SKM-1 (cell line): ENCODE results near the gene NIPAL4.
"Not testable (repeated sequence)": the region's sequence is repeated elsewhere in the genome, so short reads cannot be mapped to it uniquely, and the experiment has no call there.

Experiments used
- DNase-seq: peaks from one replicate; lab custom pipeline; 2025; ENCODE audit not compliant: unreplicated experiment; lab: John Stamatoyannopoulos, UW

The NIPAL4 gene

GRCh38 chr5:157459715-157460599 lies at the start of gene NIPAL4:
NIPAL4 (plus strand) TSS chr5:157460213; CDS start chr5:157460321, 108 bp downstream.
- DNase-seq, result no peak

- no peak for DNase-seq
Measured at GRCh38 chr5:157415838-157416237, 44.2 kb upstream of the NIPAL4 start.

- DNase-seq, result not testable (repeated sequence)
Measured at GRCh38 chr5:157419521-157419920, 40.5 kb upstream of the NIPAL4 start.

DNA sequence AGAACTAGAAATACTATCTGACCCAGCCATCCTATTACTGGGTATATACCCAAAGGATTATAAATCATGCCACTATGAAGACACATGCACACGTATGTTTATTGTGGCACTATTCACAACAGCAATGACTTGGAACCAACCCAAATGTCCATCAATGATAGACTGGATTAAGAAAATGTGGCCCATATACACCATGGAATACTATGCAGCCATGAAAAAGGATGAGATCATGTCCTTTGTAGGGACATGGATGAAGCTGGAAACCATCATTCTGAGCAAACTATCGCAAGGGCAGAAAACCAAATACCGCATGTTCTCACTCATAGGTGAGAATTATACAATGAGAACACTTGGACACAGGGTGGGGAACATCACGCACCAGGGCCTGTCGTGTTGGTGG lies 30.1 kb upstream of the NIPAL4 start:
- DNase-seq, result not testable (repeated sequence)

- peak; percentile 73 for DNase-seq
Measured at GRCh38 chr5:157431544-157432200, 28.3 kb upstream of the NIPAL4 start.

GRCh38 chr5:157434096-157434495 lies 25.9 kb upstream of the NIPAL4 start:
- no peak for DNase-seq

DNA sequence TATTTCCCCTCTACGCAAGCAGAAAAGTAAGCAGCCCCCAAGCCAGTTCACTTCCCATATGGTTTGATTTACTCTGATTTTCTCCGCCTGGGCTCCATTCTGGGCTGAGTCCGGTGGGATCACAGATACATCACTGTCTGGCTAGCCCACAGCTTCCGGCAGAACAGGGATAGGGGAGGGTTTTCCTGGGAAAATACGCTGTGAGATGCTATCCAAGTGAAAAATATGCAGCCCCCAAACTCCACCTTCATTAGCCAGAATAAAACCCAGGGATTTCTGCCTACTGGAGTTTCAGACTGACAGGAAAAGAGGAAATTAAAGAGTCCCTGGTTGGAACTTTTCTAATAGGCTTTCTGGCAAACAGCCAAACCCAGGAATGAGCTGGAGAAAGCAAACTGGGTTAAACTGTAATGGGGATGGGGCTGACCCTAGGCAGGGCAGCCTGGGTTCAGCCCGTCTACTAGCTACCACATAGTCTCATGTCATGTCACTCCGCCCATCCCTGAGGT lies 16.9 kb upstream of the NIPAL4 start:
- DNase-seq, result no peak

- no peak for DNase-seq
Measured at GRCh38 chr5:157444224-157444623, 15.8 kb upstream of the NIPAL4 start.

- no peak for DNase-seq
Measured at GRCh38 chr5:157445745-157446411, 14.1 kb upstream of the NIPAL4 start.

DNA sequence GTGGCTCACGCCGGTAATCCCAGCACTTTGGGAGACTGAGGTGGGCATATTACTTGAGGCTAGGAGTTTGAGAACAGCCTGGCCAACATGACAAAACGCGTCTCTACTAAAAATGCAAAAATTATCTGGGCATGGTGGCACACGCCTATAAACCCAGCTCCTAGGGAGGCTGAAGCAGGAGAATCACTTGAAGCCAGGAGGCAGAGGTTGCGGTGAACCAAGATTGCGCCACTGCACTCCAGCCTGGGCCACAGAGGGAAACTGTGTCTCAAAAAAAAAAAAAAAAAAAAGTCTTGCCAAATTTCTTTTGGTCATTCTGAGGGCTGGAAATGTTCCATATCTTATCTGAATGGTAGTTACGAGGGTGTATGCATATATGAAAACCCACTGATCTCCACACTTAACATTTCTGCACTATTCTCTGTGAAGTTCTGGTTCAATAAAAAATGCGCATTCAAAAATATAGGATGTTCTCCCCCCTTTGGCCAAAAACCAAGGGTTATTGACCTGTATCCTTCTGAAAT lies 13.5 kb upstream of the NIPAL4 start:
- no peak for DNase-seq

- no peak for DNase-seq
Measured at GRCh38 chr5:157447201-157447637, 12.8 kb upstream of the NIPAL4 start.

GRCh38 chr5:157449011-157449723 lies 10.8 kb upstream of the NIPAL4 start:
- no peak for DNase-seq

DNA sequence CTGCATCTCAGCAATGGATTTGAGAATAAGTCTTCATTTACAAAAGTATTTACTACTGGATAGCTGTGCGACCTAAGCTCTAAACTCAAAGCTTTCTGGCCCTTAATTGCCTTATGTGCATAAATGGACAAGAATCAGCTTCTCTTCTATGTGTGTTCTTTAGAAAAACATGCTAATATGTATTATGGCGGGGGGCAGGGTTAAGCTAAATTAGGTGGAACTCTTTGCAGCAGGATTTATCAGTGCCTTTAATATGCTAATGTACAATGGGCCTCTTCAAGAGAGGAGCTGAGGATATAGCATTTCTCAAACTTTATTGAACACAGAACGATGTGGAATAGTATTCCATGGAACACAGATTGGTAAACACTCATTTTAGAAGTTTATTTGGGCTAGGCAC lies 10.0 kb upstream of the NIPAL4 start:
- DNase-seq, result no peak

DNA sequence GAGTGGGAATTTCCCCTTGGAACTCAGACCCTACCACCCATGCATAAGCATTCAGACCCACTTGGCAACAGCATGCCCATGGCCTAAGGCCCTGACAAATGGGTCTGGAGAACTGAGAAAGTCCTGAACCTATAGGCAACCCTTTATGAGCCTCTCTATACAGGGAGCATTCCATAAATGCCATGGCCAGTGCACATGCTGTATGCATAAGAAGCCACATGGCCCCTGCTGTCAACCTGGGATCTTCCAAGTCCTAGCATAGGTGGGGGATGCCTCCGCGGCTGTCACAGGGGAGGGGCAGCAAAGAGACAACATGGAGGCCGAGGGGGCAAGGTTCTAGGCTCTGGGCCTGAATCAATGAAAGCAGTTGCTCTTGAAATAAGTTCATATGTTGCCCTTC lies 8.2 kb upstream of the NIPAL4 start:
- DNase-seq, result no peak

DNA sequence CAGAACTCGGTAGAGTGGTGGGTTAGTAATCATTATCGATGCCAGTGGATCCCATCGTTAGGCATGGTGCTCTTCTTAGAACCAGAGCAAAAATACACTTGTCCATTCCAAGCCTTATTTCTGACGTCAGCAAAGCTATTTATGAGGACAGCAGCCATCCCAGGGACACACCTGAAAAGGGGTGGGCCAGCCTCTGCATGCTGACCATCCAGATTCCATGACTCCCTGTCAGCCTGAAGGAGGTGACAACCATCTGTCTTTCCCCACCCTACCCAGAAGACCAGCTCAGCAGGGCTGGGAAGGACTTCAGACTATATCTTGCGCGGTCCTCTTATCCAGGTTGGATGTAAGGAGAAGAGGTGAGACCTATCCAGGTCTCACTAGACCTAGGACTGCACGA lies 5.7 kb upstream of the NIPAL4 start:
- DNase-seq, result no peak

DNA sequence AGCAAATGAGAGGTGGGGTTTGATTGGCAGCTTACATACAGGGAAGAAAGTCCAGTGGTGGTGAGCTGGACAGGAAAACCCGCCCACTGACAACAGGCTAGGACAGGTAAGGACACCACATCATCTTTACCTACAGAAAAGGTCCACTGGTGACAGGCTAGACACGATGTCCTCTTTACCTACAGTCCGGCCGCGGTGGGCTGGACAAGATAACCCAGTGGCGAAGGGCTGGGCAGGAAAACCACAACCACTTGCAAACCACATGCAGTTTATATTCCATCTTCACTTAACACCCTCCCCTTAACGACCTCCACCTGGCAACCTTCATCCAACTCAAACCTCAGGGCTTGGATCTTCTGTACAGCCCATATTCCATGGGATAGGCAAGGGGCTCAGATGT lies 5.0 kb upstream of the NIPAL4 start:
- DNase-seq, result no peak

DNA sequence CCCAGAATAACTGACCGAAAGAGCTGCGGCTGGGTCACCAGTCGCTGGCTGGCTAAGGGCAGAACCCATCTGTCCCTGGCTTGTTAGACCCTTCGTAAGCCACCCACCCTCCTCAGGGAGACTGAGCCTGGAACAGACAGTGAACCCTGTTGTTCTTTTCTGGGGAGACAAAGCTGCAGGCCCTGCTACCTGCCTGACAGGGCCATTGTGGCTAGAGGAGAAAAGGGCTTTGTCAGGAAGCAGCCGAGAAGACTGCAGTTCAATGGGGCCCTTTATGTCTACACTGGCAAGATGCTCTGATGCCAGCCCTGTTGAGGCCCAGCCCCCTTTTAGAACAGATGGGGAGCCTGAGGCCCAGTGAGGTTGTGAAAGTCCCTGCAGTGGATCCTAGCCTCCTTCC lies 3.7 kb upstream of the NIPAL4 start:
- no peak for DNase-seq

- no peak for DNase-seq
Measured at GRCh38 chr5:157457391-157457790, 2.6 kb upstream of the NIPAL4 start.

DNA sequence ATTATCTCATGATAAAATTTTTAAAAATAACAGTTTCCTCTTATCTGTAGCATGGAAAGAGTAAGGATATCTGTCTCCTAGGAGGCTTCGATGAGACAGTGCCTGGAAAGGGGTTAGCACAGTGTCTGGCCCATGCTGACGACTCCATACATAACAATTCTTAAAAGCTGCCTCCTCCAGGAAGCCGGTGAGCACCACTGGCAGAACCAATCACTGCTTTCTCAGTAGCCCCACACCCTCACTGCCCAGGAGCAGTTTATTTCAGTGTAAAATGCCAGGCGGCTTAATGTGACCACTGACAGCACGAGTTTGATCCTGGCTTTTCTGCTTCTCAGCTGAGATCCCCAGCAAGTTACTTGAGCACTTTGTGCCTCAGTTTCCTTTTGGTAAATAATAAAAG lies 1.2 kb upstream of the NIPAL4 start:
- no peak for DNase-seq

GRCh38 chr5:157460921-157461792 lies 1.1 kb downstream of the NIPAL4 start:
- DNase-seq, result no peak
